ENCODE data around the gene RASGRF2.
"Not testable (repeated sequence)": the region's sequence is repeated elsewhere in the genome, so short reads cannot be mapped to it uniquely, and the experiment has no call there.

RASGRF2 gene

DNA sequence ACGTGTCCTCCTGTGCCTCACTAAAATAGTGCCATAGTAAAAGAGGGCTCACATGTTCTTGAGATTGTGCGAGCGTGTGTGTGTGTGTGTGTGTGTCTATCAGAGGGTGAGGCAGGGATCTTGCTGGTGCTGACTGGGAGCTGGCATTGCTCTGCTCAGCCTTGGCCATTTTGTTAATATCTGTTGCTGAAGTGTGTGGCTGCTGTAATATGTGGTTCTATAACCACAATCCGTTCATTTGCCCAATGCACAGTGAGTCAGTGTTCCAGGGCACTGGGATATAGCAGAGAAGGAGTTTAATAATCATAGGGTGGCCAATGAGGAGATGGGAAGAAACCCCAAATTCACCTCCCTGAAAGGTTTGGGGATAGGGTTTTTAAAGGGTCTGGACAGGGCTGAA, 61.3 kb downstream of the RASGRF2 start:
- no peak for DNase-seq (ENCODE audit: low read depth in 2 of 2)

DNA sequence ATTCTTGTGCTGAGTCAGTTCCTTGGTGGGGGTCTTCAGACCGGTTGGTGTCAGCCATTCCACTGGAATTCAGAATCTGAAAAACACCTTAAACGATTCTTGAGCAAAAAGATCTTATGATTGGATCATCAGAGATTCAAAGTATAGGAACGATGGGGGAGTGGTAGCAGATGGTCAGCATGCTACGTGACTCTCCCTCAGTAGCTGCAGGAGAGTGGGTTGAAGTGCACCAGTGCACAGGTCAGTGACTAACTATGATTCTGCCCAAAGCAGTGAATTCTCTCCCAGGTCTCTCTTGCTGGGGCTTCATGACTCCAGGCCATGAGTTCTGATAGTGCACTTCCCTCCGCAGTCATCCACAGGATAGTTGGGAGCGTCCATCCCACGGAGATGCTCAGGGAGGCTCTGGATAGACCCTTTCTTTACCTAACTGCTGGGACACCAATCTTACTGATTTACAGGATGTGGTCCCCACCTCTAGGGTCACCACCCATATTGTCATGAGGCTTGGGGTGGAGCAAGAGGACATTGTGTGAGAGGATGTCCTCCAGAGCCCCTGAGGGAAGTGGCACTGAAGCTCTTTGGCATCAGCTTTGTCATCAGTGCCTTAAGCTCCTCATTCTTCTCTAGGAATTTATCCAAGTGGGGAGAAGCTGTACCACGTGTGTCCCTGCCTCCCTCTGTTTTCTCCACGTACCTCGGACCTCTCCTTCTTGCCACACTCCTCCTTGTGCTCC, 62.0 kb downstream of the RASGRF2 start:
- no peak for DNase-seq (ENCODE audit: low read depth in 2 of 2)

DNA sequence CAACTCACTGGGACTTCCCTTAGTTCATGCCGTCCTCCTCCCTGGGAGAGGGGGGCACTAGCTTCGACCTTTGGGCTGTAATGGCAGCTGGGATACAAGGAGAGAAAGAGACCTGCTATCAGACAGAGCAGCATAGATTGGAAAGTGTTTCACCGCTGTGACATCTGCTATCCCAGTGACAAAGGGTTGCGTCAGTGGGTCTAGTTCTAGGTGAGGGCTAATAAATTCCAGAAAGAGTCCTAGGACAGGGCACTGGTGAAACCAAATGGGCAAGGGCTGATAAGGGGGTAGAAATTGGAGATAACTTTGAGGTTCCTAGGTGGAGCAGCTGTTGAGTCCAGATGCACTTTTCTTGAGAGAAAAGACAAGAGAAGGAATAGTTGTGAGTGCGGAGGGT, 62.5 kb downstream of the RASGRF2 start:
- no peak for DNase-seq (ENCODE audit: low read depth in 2 of 2)

DNA sequence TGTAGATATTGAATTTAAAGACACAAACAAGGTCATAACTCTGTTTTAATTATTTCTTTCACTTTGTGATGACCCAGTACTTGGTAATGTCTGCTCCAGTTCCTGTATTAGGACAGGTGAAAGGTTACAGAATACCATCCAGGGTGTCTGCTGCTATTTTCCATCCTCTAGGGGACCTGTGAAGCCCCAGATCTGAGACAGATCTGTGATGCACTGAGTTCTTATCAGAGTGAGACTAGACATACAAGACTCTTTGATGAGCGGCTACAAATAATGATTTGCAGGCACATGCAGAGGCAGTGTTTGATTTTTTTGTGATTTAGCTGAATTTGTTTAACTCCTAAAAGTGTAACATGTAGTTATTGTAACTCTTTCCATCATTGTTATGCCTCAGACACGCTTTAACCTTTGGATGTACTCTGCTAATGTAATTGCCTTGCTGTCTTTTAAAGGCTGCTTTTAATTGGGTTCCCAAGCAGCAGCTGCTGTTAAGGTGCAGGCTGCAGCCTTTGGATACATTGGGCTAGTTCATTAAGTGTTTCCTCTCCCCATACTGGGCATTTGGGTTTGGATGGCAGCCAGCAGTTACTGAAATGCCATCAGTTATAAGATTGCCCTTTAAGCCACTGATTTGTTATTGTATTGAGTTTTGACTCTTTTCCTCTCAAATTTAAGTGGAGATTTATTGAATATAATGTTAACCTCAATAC, 63.3 kb downstream of the RASGRF2 start:
- no peak for DNase-seq (ENCODE audit: low read depth in 2 of 2)

DNA sequence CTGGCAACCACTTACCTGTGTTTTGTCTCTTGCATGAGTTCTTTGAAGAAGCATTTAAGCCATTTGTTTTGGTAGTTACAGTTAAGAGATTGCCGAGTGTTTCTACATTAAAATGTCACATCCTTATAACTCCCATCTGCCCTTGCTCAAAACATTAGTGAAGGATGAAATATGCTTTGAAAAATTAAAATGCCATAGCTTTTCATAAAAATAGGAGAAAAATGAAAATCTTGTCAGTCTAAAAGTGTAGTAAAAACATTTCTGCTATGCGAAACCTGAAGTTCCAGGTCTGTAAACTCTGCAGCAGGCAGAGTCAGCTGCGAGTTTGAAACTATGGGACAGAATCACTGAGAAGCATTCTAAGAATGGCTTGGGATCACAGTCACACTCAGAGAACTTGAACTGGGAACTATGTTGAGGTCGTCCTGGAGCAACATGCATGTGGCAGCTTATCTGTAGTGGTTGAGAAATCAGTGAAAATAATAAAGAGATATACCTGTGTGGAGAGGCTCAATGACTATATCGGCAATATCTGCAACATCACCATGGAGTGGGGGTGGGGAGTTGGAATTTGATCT, 67.4 kb downstream of the RASGRF2 start:
- DNase-seq (ENCODE audit: low read depth in 2 of 2) = no peak

DNA sequence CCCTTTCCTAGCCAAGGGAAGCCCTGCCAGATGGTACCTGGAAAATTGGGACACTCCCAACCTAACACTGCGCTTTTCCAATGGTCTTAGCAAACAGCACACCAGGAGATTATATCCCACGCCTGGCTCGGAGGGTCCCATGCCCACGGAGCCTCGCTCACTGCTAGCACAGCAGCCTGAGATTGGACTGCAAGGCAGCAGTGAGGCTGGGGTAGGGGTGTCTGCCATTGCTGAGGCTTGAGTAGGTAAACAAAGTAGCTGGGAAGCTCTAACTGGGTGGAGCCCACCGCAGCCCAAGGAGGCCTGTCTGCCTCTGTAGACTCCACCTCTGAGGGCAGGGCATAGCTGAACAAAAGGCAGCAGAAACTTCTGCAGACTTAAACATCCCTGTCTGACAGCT, 68.7 kb downstream of the RASGRF2 start:
- DNase-seq (ENCODE audit: low read depth in 2 of 2) = not testable (repeated sequence)

DNA sequence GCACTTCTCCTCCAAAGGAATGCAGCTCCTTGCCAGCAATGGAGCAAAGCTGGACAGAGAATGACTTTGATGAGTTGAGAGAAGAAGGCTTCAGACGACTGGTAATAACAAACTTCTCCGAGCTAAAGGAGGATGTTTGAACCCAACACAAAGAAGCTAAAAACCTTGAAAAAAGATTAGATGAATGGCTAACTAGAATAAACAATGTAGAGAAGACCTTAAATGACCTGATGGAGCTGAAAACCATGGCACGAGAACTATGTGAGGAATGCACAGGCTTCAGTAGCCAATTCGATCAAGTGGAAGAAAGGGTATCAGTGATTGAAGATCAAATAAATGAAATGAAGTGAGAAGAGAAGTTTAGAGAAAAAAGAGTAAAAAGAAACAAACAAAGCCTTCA, 69.6 kb downstream of the RASGRF2 start:
- not testable (repeated sequence) for DNase-seq (ENCODE audit: low read depth in 2 of 2)

DNA sequence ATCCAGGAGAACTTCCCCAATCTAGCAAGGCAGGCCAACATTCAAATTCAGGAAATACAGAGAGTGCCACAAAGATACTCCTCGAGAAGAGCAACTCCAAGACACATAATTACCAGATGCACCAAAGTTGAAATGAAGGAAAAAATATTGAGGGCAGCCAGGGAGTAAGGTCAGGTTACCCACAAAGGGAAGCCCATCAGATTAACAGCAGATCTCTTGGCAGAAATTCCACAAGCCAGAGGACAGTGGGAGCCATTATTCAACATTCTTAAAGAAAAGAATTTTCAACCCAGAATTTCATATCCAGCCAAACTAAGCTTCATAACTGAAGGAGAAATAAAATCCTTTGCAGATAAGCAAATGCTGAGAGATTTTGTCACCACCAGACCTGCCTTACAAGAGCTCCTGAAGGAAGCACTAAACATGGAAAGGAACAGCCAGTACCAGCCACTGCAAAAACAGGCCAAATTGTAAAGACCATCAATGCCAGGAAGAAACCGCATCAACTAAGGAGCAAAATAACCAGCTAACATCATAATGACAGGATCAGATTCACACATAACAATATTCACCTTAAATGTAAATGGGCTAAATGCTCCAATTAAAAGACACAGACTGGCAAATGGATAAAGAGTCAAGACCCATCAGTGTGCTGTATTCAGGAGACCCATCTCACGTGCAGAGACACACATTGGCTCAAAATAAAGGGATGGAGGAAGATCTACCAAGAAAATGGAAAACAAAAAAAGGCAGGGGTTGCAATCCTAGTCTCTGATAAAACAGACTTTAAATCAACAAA, 70.3 kb downstream of the RASGRF2 start:
- DNase-seq (ENCODE audit: low read depth in 2 of 2) = not testable (repeated sequence)

DNA sequence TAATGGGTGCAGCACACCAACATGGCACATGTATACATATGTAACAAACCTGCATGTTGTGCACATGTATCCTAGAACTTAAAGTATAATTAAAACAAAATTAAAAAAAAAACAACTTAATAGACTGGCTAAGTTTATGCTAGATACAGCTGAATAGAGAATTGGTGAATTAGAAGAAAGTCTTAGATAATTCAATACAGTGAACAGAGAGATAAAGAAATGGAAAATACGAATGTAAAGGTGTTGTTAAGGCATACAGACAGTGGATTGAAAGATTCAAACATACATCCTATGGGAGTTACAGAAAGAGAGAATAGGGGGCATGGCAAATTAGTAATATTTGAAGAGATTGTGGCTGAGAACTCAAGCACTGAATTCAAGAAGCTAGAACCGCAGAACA, 75.4 kb downstream of the RASGRF2 start:
- DNase-seq (ENCODE audit: low read depth in 2 of 2) = no peak

DNA sequence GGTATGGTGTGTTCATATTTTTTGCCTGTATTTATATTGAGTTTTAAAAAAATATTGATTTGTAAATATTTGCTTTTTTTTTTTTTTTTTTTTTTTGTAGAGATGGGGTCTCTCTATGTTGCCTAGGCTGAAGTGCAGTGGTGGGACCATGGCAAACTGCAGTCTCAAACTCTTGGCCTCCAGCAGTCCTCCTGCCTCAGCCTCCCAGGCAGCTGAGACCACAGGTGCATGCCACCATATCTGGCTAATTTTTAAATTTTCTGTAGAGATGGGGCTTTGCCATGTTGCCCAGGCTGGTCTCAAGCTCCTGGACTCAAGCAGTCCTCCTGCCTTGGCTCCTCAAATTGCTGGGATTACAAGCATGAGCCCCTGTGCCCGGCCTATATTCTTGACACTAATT, 78.3 kb downstream of the RASGRF2 start:
- no peak for DNase-seq (ENCODE audit: low read depth in 2 of 2)

DNA sequence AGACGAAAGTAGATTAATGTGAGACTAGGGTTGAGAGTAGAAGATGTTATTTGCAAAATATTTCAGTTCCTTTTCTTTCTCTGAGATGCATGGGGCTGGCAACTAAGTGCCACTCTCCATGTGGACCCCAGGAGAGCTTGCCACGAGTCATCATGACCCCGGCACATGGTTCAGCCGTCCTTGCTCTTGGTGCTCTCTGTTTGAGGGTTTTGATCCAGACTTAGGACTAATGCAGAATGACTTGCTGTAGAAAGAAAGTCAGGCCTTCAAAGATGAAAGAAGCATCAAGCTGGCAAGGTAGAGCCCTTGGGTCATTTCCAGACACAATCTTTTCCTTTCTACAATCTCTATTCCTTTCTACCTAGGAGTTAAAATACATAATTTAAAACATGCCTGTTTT, 84.7 kb downstream of the RASGRF2 start:
- no peak for DNase-seq (ENCODE audit: low read depth in 2 of 2)

DNA sequence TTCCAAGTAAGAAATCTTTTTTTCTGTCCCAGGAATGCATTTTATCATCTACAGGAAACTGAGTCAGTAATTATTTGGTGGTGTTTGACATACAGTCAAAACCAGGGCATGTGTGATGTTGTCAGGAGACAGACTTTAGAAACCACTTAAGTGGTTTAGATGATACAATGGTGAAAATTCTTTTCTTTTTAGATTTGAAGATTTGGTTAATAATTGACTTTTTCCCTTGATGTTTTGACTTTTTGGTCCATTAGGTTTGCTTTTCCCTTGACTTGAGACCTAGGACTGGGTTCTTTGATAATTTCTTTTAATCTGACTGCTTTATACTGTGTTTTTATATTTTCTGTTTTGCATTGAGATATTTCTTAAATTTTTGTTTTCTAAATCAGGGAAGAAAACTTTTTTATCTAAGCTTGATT, 85.2 kb downstream of the RASGRF2 start:
- DNase-seq (ENCODE audit: low read depth in 2 of 2) = no peak

DNA sequence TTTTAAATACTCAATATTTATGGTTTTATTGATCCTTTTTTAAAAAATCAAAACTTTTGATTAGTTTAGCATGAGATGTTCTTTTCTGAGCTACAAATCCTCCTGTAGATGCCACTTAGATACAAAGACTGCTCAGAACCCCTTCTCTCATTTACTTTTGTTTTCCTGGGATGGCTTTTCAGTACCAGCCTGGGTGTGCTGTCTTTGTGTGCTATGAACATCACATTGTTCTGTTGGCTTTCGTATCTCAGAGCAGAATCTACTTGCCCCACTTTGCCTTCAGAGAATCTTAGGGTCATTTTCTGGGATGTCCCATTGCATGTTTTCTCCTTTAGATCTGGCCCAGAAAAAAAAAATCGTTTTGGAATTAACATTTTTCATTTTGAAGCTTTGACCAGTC, 85.9 kb downstream of the RASGRF2 start:
- no peak for DNase-seq (ENCODE audit: low read depth in 2 of 2)

DNA sequence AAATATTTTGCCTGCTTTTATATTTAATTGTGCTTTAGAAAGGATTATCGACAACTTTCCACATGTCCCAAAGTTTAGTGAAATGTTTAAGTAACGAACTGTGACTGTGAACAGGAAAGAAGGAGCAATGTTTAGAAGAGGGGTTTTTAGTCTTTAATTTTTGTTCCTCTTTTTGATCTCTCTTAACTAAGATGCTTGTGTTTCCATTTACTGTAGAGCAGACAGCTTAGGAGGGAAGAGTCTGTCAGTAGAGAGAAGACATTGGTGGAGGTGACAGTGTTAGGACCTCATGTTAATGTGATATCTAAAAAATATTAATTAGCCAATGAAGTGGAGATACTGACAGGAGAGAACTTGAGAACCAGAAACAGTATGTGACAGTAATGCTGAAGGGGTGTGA, 92.2 kb downstream of the RASGRF2 start:
- DNase-seq (ENCODE audit: low read depth in 2 of 2) = no peak

DNA sequence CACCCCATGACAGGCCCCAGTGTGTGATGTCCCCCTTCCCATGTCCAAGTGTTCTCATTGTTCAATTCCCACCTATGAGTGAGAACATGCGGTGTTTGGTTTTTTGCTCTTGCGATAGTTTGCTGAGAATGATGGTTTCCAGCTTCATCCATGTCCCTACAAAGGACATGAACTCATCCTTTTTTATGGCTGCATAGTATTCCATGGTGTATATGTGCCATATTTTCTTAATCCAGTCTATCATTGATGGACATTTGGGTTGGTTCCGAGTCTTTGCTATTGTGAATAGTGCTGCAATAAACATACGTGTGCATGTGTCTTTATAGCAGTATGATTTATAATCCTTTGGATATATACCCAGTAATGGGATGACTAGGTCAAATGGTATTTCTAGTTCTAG, 93.1 kb downstream of the RASGRF2 start:
- DNase-seq (ENCODE audit: low read depth in 2 of 2) = not testable (repeated sequence)

DNA sequence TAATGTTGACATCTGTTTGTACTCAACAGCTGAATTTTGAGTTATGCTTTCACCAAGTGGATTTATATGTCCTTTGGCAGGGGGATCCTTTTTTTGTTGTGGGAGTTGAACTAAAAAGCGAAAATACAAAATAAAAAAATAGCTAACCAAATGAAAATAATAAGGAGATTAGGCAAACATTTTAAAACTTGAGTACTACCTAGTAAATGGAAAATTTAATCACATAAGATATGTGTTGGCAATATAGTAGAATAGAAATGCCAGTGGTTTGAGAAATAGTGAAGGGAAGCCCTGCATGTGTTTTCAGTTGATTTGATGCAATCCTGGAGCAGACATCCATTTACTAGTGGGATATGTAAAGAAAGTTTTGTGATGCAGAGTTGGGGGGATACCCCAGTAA, 98.0 kb downstream of the RASGRF2 start:
- no peak for DNase-seq (ENCODE audit: low read depth in 2 of 2)

DNA sequence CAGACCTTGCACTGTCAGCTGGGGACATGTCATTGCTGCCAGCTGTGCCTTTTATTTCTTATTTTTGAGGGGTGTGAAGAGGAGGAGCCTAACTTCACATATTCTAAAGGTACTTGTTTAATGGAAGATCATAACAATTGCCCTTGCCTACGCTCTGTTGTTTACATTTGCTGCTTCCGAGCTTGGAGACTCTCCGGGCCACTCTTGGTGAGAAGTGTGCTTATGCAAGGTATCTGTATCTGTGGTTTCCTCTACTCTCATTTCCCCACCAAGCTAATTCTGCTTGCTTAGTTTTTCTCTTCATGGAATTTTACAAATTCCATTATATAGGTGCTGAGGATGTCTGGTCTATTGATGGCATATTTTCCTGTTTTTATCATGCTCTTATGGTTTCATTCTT, 105.3 kb downstream of the RASGRF2 start:
- no peak for DNase-seq (ENCODE audit: low read depth in 2 of 2)

DNA sequence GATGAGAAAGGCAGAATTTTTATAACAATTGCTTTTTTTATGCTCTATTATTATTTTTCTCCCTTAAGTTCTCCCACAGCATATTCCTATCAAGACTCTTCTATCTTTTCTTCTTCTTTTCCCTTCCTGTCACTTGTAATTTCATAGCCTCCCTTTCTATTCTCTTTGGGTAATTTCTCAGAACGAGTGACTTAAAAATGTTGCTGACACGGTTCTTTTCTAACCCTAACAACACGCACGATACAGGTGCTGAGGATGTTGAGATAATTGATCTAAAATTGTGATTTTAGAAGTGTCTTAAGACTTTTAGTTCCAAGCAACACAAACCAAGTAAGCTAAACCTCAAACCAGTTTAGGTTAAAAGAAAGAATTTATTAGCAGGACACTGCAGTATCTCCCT, 105.9 kb downstream of the RASGRF2 start:
- DNase-seq (ENCODE audit: low read depth in 2 of 2) = no peak

DNA sequence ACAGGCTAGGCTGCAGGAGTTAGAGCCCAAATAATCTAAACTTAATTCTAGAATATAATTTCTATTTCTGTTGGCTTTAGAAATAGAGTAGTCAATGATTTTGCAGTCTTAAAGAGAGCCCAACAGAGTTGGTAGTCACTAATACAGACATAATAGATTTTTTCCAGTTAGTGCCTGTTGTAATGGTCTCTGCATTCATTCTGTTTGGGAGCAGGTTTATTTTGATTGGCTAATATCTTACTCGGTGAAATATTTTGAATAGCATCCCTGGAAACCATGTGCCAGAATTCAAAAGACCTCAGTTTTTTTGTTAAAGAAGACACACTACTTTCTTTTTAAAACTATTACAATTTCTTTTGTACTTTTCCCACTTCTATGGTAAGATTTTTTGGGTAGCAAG, 107.2 kb downstream of the RASGRF2 start:
- DNase-seq (ENCODE audit: low read depth in 2 of 2) = no peak

DNA sequence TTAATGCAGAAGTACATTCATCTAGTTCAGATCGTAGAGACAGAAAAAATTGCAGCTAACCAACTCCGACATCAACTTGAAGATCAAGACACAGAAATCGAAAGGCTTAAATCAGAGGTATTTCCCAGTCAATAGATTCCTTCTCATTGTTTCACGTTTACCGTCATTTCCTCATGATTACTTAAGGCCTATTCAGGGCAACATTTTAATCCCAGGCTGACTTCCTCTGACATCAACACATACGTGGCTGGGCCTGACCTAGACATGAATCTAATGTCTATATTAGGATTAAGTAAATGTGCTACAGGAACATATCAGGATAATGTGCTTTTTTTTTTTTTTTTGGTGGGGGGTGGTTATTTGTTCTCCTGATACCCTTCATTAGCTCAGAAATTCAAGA, 107.9 kb downstream of the RASGRF2 start:
- no peak for DNase-seq (ENCODE audit: low read depth in 2 of 2)

DNA sequence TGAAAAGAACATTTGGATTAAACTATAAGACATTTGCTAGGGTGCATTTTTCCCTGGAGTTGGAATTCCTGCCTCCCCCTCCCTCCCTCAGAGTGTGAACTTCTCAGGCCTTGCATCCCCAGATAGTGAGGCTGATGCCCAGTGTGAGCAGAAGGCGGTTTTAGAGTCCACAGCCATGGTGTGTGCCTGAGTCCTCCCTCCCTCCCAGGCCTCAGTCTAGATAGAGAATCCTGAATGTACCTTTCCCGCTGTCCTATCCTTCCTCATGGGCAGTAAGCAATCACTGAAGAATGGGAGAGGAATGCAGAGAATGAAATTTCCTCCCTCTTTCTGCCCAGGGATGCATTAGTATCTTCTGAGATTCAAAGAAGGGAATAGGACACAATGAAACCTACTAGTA, 108.5 kb downstream of the RASGRF2 start:
- no peak for DNase-seq (ENCODE audit: low read depth in 2 of 2)

DNA sequence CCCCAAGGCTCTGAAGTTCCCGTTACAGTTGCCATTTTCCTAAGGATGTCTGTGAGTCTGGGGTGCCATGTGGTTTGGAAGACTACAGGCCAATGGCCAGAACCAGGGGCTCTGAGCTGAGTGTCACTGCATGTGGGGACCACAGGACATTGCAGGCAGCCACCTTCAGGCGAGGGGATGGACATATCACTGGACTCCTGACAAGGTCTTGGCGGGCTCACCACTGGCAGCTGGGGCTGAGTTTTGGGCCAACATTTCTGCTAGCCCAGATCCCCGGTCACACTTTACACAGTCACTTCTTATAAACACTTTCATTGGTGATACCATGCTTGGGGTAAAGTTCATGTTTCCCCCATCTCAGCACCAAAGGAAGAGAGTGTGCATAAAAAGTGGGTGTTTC, 109.8 kb downstream of the RASGRF2 start:
- no peak for DNase-seq (ENCODE audit: low read depth in 2 of 2)

Data from stimulated activated CD8-positive, alpha-beta memory T cell treated with anti-CD3 and anti-CD28 coated beads, Interleukin-7, amount 100 ng/mL, for 4 hours (primary cell).